GM19467 (cell line): ENCODE data around the gene HAUS7.

Source experiments
- ATAC-seq: cut with Tn5 transposase; IDR thresholded peaks from one replicate; pipeline ENCODE4 v1.9.1; 2021; ENCODE audit warnings: mild to moderate bottlenecking, moderate library complexity; ENCODE audit not compliant: unreplicated experiment

HAUS7 gene

DNA sequence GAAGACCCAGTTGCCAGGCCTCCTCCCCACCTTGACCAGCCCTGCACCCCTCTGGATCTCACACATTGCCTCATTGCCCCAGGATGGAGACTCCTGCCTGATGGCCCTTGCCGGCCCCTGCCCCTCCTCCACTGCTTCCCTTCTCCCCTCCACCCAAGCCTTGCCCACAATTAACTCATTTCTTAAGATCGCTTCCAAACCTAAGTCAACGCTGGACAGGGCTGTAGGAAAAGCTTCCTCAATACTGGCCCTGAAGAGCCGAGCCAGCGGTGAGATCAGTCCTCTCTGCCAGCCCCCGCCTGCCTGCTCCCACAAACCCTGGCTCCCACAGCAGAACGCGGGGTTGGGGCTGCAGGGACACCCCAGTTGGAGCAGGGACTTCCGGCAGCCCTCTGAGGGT lies 7.5 kb upstream of the HAUS7 start:
- ATAC-seq, result no peak

DNA sequence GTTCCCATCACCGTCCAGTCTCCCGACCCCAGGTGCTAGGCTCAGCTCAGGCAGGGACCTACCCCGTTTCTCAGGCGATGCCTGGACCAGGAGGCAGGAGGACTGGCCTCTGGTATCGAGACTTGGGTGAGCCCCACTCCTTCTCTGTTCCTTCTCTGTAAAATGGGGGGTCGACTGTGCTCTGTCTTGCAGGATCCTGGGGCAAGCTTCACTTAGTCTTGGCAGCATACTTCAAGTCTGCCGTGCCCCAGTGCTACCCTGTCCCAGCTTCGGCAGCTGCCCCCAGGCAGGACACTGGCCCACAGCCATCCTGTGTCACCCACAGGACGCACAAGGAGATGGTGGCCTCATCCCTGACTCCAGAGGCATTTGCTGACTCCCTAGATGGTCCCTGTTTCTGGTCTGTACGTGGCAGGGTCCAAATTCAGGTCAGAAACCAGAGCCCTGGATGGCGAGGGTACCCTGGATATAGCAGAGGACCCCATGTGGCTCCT lies 7.0 kb upstream of the HAUS7 start:
- no peak for ATAC-seq

DNA sequence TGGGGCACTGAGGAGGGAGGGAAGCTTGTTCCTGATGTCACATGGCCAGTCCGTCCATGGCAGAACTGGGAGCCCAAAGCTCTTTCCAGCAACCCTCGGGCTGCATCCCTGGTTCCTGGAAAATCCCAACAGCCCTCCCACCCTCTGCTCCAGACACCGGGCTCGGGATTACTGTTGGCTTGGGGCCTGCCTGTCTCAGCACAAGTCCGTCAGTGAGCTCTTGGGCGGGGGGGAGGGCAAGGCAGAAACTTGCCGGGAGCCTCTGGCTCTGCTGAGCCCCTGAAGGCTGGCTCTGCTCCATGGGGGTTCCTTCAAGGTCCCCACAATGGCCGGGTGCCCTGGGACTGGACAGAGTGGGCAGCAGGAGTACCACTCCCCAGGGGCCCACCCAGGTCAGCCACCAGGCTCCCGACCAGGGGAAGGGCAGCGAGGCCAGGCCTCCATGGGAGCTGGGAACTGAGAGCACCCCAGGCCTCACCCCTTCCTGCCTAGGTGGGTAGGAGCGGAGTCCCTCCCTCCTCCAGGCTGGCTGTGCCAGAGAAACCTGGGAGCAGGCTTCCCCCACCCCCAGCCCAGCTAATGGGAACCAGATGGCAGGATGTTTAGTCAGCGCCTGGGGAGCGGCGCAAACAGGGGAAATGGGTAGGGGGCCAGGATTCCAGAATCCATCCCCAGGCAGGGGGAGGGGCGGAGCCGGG lies 6.4 kb upstream of the HAUS7 start:
- no peak for ATAC-seq

DNA sequence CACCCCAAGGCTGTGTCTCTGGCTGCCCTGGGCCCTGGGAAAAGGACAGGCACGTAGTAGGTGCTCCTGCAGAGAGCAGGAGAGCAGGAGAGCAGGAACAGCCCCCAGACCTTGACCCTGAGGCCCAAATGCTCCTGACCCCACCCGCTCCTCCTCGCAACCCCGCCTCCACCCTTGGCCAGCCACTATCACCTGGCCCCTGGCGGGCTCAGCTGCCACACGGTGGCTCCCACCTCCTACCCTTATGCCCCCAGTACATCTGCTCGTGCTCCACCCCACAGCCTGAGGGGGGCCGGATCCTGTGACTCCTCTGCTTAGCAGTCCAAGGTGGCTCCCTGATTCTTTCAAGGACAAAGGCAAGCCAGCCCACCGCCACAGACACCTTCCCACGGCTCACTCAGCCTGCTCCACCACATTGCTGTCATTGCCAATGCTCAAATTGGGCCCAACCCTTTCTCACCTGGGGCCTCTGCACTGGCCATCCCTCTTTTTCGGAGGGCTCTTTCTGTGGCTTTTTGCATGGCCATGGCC lies 5.4 kb upstream of the HAUS7 start:
- ATAC-seq, result no peak

GRCh38 chrX:153475271-153475670 lies 4.9 kb upstream of the HAUS7 start:
- ATAC-seq, result no peak

DNA sequence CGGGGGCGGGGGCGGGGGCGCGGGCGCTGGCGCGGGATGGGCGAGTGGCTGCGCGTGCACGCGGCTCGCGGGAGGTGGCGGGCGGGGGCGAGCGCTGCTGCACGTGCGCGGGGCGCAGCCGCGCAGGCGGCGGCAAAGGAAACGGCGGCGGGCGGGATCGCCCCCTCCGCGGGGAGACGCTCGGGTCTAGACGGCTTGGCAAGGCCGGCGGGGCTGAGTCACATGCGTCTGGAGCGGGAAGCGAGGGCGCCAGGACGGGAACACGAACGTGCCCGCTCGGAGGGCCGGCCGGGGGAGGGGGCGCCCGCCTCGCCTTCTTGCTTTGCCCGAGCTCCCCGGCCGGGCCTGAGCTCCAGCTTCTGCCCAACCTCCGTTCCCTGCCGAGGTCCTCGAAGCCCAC lies 4.3 kb upstream of the HAUS7 start:
- no peak for ATAC-seq

DNA sequence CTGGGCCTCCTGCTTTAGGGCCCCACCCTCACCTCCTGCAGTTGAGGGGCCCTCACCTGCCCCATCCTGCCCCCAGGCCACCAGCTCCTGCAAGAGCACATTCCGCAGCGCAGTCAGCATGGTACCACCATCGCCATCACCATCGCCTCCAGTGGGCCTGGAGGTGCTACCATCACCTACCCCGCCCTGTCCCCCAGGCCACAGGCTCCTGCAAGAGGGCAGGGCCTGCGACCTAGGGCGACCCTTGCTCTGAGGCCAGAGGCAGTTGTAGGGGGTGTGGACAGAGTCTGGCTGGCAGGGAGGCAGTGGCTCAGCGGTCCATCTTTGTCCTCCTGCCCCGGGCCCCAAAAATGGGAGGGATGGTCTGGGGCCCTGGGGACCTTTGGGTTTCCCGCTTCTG lies 3.9 kb upstream of the HAUS7 start:
- ATAC-seq, result no peak

GRCh38 chrX:153473126-153473525 lies 2.8 kb upstream of the HAUS7 start:
- no peak for ATAC-seq

DNA sequence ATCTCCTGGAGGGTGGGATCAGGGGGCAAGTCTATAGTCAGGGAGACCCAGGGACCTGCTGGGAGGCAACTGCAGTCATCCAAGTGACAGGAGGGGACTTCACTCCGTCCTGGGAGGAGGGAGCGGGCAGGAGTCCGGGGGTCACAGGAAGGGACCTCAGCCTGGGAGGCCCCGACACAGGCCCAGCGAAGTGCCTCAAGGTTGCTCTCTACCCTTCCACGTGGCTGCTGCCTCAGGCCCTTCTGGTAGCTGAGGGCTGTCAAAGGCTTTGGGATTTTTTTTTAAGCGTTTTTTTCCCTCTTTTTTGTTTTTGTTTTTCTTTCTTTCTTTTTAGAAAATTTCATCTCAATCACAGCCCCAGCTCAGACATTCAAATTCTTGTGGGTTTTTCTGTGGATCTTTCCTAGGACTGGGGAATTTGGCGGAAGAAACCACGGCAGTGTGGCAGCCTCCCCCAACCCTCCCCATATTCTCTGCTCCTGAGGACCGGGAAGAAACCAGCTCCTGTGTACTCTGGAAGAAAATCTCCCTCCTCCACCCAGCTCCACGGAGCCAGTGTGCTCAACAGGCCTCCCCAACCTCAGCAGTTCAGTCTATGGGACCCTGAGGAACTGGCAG lies 1.4 kb upstream of the HAUS7 start:
- no peak for ATAC-seq

DNA sequence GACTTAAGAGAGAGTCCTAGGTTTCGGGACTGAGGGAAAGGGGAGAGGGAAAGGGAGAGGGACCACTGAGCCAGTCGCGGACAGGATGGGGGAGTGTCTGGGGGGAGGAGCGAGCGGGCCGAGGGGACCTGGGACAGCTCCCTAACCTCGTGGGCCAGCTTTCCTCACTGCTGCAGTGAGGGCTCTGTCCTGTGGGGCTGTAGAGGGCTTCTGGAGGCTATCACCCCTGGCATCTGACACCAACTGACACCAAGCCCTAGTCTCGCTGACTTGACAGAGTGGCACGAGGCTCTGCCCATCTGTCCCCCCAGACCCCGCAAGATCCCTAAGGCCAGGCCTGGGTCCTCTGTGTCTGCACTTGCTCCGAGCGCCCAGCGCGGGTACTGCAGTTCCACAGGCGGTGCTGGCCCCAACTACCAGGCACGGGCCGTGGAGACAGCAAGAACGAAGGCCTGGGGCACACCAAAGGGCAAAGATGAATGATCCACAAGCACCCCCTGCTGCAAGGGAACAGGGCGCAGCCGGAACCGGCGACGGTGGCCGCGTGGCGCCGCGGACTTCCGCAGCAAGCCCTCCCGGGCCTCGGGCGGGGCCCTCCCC lies 465 bp downstream of the HAUS7 start:
- ATAC-seq, result peak; percentile 20

DNA sequence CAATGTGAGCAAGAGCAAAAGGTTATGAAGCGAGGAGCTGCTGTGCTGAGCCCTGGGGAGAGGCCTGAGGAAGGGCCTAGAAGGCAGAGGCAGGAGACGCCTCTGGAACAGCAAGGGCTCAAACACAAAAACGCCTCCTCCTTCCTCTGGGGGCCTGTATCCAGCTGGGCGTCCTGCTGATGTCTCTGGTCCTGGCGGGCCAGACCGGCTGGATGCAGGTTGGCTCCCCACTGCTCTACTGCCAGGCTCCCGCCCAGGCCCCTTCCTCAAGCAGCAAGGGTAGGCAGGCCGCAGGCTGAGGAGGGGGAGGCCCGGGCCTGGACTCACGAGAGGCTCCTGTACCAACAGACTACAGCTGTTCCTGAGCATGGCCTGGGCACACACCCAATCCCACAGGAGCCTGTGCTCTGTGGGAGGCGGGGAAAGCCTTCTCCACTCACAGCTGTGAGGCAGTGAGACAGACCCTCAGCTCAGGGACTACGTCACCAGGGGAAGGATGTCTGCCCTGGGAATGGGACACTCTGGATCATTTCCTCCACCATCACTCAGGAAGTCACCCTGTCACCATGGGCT lies 2.3 kb downstream of the HAUS7 start:
- ATAC-seq, result no peak

- no peak for ATAC-seq
Measured at GRCh38 chrX:153465691-153466380, 4.5 kb downstream of the HAUS7 start.

DNA sequence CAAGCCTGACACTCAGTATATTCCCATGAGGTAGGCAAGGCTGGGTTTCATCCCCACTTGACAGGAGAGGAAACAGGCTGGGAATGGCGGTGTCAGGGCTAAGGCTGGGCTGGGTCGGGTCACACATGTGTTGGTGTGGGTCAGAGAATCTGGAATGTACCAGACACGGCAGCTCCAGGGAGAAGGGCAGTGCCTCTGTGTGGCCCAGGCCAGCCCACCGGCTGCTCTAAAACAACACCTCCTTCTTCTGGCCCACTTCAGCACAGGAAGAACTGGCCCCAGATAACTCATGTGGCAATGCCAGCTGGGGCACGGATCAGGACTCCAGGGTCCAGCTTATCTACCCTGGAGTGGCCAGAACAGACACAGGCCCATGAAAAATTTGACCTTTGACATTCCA lies 6.3 kb downstream of the HAUS7 start:
- no peak for ATAC-seq

GRCh38 chrX:153463556-153463955 lies 6.8 kb downstream of the HAUS7 start:
- ATAC-seq, result no peak

- ATAC-seq, result no peak
Measured at GRCh38 chrX:153463031-153463430, 7.3 kb downstream of the HAUS7 start.

DNA sequence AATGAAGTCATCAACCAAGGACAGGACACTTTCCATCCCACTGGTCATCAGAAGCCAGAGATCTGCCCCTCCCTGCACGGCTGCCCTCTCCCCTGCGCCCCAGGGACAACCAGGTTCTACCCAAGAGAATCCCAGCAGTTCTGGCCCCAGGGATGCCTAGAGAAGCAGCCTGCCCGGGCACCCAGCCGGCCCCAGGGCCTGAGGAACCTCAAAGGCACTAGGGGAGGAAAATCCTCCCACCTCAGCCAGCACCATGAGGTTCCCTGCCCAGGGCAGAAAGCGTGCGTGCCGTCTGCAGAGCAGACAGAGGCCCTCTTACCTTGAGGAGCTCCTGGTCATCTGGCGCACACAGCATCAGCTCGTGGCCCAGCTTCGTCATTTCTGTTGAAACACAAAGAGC lies 8.1 kb downstream of the HAUS7 start:
- ATAC-seq, result no peak

GRCh38 chrX:153460826-153461225 lies 9.6 kb downstream of the HAUS7 start:
- ATAC-seq, result no peak

DNA sequence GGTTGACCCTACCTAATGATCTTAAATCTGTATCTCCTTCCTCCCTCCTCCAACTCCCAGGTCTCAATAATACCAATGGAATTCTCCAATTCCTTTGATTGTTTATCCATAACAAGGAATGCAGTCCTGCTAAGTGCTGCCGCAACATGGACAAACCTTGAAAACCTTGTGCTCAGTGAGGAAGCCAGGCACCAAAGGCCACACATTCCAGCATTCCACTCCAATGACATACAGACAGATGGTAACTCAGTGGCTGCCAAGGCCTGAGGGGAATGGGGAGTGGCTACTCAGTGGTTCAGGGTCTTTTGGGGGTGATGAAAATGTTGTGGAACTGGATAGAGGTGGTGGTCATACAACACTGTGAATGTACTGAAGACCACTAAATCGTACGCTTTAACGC lies 10.4 kb downstream of the HAUS7 start:
- no peak for ATAC-seq

DNA sequence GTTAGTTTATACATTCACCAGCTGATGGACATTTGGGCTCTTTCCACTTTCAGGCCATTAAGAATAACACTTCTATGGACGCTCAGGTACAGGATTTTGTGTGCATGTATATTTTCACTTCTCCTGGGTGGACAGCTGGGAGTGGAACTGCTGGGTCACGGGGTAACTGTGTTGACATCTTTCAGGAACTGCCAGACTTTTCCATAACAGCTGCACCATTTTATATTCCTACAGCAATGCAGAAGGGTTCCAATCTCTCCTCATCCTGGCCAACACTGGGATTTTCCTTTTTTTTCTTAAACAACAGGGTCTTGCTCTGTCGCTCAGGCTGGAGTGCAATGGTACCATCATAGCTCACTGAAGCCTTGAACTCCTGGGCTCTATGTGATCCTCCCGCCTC lies 11.9 kb downstream of the HAUS7 start:
- ATAC-seq, result no peak

DNA sequence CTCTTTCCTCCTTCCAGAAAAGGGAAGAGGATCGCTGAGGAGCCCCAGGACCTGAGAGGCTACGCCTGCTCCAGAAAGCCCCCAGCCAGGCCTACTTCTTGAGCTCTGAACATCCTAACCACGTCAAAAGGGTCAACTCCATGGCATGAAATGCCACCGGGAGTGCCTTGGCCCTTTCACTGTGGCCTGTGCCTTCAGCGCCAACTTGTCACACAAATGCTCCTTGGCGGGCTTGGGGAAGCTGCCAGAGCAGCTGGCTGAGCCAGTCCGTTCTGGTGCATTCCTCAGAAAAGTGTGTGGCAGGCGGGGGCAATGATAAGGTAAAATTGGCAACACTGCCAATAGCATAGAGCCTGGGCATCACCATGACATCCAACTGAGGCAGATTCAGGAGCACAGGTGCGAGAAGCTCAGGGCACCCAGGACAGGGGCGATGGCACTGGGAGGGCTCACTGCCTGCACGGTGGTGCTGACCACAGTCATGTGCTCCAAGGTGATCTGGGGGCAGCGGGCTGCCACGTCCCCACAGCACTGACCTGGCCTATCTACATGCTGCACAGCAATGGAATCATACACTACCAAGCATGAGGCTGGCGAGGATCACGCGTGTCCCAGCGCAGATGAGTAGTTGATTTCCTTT lies 12.4 kb downstream of the HAUS7 start:
- ATAC-seq, result no peak
